Effector CD4-positive, alpha-beta T cell (primary cell): ENCODE results near the gene OR4D2.
A peak's percentile ranks its signal among the peaks of the same experiment; 100 is the strongest.

ENCODE experiments used
- DNase-seq: peaks from one replicate; pipeline ENCODE4 v3.0.0-alpha.2; 2020

Gene OR4D2

GRCh38 chr17:58215685-58216084, 48.9 kb downstream of the OR4D2 start:
- DNase-seq, result no peak

- no peak for DNase-seq
Measured at GRCh38 chr17:58217766-58218165, 51.0 kb downstream of the OR4D2 start.

DNA sequence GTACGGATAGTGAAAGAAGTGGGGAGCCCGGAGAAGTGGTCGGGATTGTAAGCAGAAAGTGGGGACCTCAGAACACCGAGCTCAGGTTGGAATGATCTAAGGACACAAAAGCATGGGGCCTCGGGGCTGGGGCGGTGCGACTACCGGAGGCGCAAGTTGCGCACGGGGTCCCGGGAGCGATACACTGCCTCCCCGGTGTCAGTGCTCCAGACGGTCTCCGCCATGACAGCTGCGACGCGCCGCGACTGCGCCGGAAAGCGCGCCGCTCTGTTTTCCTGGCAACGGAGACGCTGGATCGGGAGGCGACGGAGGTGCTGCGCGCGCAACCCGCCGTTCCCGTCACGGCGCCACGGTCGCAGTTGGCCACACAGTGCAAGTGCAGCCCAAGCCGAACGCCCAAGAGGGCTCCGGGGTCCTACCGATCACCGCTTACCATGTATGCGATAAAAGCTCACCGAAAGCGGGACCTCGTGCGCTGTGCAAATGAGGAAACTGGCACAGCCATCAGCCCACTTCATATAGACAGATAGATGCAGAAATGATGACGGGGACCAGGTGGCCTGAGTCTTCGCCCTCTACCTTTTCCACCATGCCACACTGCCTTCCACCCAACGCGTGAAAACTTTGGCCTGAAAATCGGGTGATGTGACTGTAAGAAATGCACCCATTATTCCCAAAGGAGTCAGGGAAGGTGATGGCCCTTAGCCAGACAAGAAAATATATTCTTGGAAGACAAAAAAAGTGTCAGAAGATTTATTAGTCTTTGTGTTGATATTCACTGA, 52.4 kb downstream of the OR4D2 start, which contains the start of gene MKS1:
Gene MKS1 (minus strand): TSS at position 249 of the 782 bp plus-strand sequence. CDS start 25 bp downstream, at position 224.
- DNase-seq, result peak; percentile 93

DNA sequence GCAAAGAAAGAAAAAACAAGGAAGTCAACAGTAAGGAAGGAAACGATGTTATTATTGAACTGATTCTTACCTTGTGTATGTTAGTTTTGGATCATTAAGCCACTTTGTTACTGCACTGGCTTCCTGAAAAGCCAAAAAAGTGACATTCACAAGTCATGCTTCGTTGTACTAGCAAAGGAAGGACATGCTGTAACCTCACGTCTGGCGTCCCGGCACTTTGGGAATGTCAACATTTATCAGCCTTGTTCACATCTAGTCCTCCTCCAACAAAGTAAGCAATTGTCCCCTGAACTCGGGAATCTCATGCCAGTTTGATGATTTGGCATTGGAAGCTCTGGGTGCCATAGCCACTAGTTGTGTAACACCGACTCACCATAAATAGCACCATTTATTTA, 53.0 kb downstream of the OR4D2 start:
- DNase-seq, result no peak
